ENCODE measurements around the gene NUDT2.

Gene NUDT2

DNA sequence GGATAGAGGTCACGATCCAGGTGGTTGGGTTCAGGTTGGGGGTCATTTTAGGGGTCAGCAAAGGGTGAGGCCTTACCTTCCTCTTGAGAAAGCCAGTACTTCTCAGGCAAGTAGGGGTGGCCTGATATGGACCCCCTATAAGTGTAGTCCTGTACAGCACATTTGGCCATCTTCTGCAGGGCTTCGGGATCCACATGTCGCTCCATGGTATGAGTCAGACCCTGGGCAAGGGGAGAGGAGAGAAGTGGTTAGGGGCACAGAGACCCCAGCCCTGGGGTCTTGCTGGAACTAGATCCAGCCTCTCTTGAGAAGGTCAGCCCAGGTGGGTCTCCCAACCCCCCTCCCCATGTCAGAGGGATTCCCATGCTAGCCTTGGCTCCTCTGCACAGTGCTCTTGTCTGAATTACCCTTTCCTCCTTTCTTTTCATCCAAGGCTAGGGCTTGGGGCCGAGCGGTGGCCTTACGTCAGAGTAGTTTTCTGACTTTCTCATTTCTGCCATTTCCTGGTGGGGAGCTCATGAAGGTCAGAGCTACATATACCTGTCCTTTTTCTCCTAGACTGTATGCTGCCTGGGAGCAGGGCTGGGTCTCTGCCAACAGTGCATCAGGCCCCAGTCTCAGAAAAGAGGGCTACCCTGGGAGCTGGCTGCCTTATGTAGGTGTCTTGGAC is 56.3 kb downstream of the NUDT2 start:
- DNase-seq = no peak

DNA sequence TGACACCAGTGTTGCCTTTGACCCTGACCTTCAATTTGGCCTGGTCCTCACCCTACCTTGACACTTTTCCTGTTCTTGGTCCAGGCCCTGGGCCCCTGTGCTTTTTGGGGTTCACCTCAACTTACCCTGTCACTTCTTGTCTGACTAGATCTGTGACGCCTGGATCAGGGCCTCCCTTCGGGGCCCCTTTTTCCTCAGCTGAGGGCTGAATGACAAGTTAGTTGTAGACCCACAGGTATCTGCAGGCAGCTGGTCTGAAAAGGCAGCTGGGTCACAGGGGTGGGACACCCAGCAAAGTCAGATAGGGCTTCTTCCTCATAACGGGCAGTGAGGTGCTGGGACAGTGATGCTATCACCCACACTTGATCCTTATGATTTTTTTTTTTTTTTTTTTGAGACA is 57.3 kb downstream of the NUDT2 start:
- DNase-seq = no peak

- DNase-seq = no peak
Measured at GRCh38 chr9:34387239-34387638, 57.9 kb downstream of the NUDT2 start.

DNA sequence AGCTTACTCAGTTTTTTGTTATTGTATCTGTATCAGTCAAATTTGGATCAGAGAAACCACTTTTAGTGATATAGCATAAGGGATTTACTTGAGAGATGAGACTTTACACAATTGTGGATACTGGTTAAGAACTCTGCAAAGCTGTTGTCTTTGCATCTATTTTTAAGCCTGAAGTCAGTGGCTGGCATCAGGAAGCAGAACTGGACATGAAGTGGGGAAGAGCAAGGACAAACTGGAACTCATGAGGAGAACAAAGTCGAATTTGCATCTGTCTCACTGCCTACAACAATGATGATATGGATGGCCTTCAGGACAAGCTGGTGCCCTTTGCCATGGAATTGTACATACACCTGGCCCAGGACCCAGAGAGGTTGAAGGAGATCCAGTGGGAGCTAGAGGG is 63.1 kb downstream of the NUDT2 start:
- DNase-seq = no peak

Data from T-helper 2 cell (primary cell).